ENCODE measurements around the gene SCEL. TPM values are rescaled to one million over a fixed set of nuclear protein-coding genes. Genes with fewer than 3 reads are reported as not detected.

The SCEL gene
- total and polyA plus RNA-seq, 2 experiments from 2014 or later = not detected

GRCh38 chr13:77596777-77597176, 61.3 kb downstream of the SCEL start:
- DNase-seq (ENCODE audit: low spot score) (no peak), ATAC-seq (no peak)
- H3F3A ChIP-seq (replicated peaks; ENCODE audit: low read depth) = no peaks in the 10 kb centered on the region
- H3K27ac Mint-ChIP-seq = no peak overlapping the region
- H2AFZ ChIP-seq = no peak overlapping the region
- H3K27ac ChIP-seq (ENCODE audit: low read depth) = no peak overlapping the region
- no peaks in the 10 kb centered on the region for H3K4me1 ChIP-seq (ENCODE audit: insufficient read depth)
- H3K4me2 ChIP-seq = no peak overlapping the region
- TF ChIP-seq ZNF114 (CRISPR knock-in tag; IDR thresholded peaks at IDR 0.05) (no peak), CREB1 (CRISPR knock-in tag; IDR thresholded peaks at IDR 0.05; ENCODE audit: low read depth) (no peak), ETS1 (IDR thresholded peaks at IDR 0.05) (no peak), JUNB (IDR thresholded peaks at IDR 0.05; ENCODE audit: unreplicated experiment) (no peak), REST (IDR thresholded peaks at IDR 0.05; ENCODE audit: unreplicated experiment) (no peak), EZH2phosphoT487 (IDR thresholded peaks at IDR 0.05; ENCODE audit: unreplicated experiment) (no peak), ZNF462 (CRISPR knock-in tag; IDR thresholded peaks at IDR 0.05) (no peak), NANOG (IDR thresholded peaks at IDR 0.05; ENCODE audit: borderline replicate concordance) (no peak), ZNF331 (CRISPR knock-in tag; IDR thresholded peaks at IDR 0.05; ENCODE audit: low read depth) (no peak)
- no peaks in the 10 kb centered on the region for H3K36me3 Mint-ChIP-seq (ENCODE audit: low read depth)
- H3K27me3 ChIP-seq (ENCODE audit: insufficient read depth) = no peaks in the 10 kb centered on the region
- no peaks in the 10 kb centered on the region for H3K79me2 ChIP-seq (replicated peaks; ENCODE audit: insufficient read depth)
- peaks cover 3% of the 10 kb centered on the region; the same call in 2 of the 3 replicates for H3K4me1 Mint-ChIP-seq
- no peaks in the 10 kb centered on the region; the same call in 2 of the 3 replicates for H3K9me3 Mint-ChIP-seq
- H3K9me2 ChIP-seq (ENCODE audit: insufficient read depth) = no peaks in the 10 kb centered on the region
- H4K20me1 ChIP-seq (replicated peaks; ENCODE audit: insufficient read depth) = no peaks in the 10 kb centered on the region
- no peak overlapping the region for H3K4me3 Mint-ChIP-seq
- H3K27me3 Mint-ChIP-seq (ENCODE audit: insufficient read depth, low read depth, poor library complexity) = peaks cover 4% of the 10 kb centered on the region
- H3K4me3 ChIP-seq = no peak overlapping the region
- H3K36me3 ChIP-seq (ENCODE audit: insufficient read depth) = no peaks in the 10 kb centered on the region
